ENCODE results near the gene KIDINS220. TPM values are rescaled to one million over a fixed set of nuclear protein-coding genes. Genes with fewer than 3 reads are reported as not detected.

KIDINS220 gene
- total RNA-seq, 1 experiment from 2014 or later = 26.8 TPM

DNA sequence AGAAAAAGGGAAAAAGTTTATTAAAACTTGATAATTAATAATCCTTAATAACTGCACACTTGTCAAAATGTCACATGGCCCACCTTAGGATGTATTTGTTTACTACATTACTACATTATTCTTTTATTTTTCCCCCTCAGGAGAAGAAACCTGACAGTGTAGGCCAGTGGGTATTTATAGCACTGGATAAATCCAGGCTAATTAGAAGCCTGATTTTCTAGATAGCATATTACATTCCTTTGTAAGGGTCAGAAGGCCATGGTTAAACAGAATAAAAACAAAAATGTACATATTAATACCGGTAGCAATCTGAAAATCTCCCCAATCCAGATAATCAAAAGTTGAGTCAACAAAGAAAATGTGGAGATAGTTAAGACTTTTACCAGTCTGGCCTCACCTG lies 21.5 kb upstream of the KIDINS220 start:
- H3K9me2 ChIP-seq (replicated peaks; ENCODE audit: insufficient read depth, low read length) = no peaks in the 10 kb centered on the region
- peak; percentile 23 for DNase-seq
- H3K9ac ChIP-seq (ENCODE audit: low read length) = no peak overlapping the region
- H3K36me3 ChIP-seq (ENCODE audit: insufficient read depth, low read length) = no peaks in the 10 kb centered on the region
- no peaks in the 10 kb centered on the region for H3K4me1 ChIP-seq (ENCODE audit: low read length)
- H3K4me3 ChIP-seq (ENCODE audit: low read length) = no peak overlapping the region
- no peak overlapping the region for H2AFZ ChIP-seq (ENCODE audit: low read length)
- H3K79me2 ChIP-seq (ENCODE audit: low read length) = no peaks in the 10 kb centered on the region
- no peak overlapping the region for H3K4me2 ChIP-seq (ENCODE audit: low read depth, low read length, poor library complexity, severe bottlenecking)
- H4K20me1 ChIP-seq (ENCODE audit: insufficient read depth, low read depth, low read length) = no peaks in the 10 kb centered on the region
- H3K27me3 ChIP-seq (ENCODE audit: low read length) = no peaks in the 10 kb centered on the region
- no peaks in the 10 kb centered on the region for H3K9me3 ChIP-seq (ENCODE audit: low read length)
- H3K27ac ChIP-seq (ENCODE audit: low read length) = no peak overlapping the region

DNA sequence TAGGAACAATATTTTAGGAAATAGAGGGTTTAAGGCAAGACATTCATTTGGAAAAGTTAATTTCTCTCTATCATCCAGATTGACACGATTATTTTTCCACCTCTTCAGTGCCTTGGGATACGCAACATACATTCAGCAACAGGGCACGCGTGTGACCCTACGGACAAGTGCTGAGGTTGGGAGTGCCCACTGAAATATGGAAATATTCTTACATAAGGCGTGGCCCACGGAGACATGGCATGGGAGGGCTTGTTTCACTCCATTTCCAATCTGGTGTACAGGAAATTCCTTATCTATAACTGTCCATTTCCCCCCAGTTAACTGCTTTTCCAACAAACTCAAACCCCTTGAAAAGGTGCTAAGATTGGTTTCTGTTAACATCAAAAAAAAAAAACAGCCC lies 20.9 kb upstream of the KIDINS220 start:
- Histone ChIP-seq H4K20me1 (ENCODE audit: insufficient read depth, low read depth, low read length) (no peaks in the 10 kb centered on the region), H3K9ac (ENCODE audit: low read length) (no peak overlapping the region), H3K4me1 (ENCODE audit: low read length) (no peaks in the 10 kb centered on the region), H3K27ac (ENCODE audit: low read length) (no peak overlapping the region), H3K9me2 (replicated peaks; ENCODE audit: insufficient read depth, low read length) (no peaks in the 10 kb centered on the region), H3K27me3 (ENCODE audit: low read length) (no peaks in the 10 kb centered on the region), H3K4me3 (ENCODE audit: low read length) (no peak overlapping the region), H3K4me2 (ENCODE audit: low read depth, low read length, poor library complexity, severe bottlenecking) (no peak overlapping the region), H3K9me3 (ENCODE audit: low read length) (no peaks in the 10 kb centered on the region), H2AFZ (ENCODE audit: low read length) (no peak overlapping the region), H3K79me2 (ENCODE audit: low read length) (no peaks in the 10 kb centered on the region), H3K36me3 (ENCODE audit: insufficient read depth, low read length) (no peaks in the 10 kb centered on the region)
- DNase-seq = no peak

DNA sequence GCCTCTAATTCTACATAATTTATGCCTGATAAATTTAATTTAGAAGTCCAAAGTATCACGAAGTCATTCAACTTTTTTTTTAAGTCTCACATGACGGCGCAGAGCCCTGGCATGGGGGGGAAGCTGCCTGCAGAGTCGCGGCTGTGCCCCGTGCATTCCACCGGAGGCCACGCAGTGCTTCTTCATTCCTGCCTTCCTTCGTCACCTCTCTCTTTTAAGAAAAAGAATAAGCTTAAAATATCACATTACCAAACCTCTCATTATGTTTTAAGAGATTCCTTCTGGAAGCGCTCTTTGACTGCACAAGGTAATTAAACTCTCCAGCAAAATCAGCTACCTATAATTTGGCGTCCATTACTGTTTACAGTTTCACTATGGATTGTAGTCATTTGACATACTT lies 20.3 kb upstream of the KIDINS220 start:
- no peak overlapping the region for H3K9ac ChIP-seq (ENCODE audit: low read length)
- H3K4me1 ChIP-seq (ENCODE audit: low read length) = no peaks in the 10 kb centered on the region
- no peaks in the 10 kb centered on the region for H4K20me1 ChIP-seq (ENCODE audit: insufficient read depth, low read depth, low read length)
- H3K79me2 ChIP-seq (ENCODE audit: low read length) = no peaks in the 10 kb centered on the region
- no peaks in the 10 kb centered on the region for H3K9me2 ChIP-seq (replicated peaks; ENCODE audit: insufficient read depth, low read length)
- no peaks in the 10 kb centered on the region for H3K27me3 ChIP-seq (ENCODE audit: low read length)
- H2AFZ ChIP-seq (ENCODE audit: low read length) = no peak overlapping the region
- H3K27ac ChIP-seq (ENCODE audit: low read length) = no peak overlapping the region
- no peak for DNase-seq
- no peak overlapping the region for H3K4me2 ChIP-seq (ENCODE audit: low read depth, low read length, poor library complexity, severe bottlenecking)
- H3K36me3 ChIP-seq (ENCODE audit: insufficient read depth, low read length) = no peaks in the 10 kb centered on the region
- no peak overlapping the region for H3K4me3 ChIP-seq (ENCODE audit: low read length)
- no peaks in the 10 kb centered on the region for H3K9me3 ChIP-seq (ENCODE audit: low read length)

DNA sequence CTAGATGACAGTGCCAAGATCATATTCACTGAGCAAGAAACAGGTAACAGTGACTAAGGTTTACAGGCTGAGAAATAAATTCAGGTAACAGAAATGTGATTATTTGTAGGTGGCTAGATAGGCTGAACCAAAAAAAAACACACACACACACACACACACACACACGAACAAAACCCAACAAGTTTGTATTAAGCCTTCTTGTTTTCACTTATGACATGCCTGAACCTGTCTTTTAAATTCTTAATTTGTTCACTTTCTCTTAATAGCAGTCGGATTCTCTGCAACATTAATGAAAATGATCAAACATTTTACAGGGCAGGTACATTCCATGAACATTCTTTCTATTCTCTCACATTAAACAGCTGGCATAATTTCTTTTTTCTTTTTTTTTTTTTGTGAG lies 18.8 kb upstream of the KIDINS220 start:
- no peak overlapping the region for H3K27ac ChIP-seq (ENCODE audit: low read length)
- H3K27me3 ChIP-seq (ENCODE audit: low read length) = no peaks in the 10 kb centered on the region
- no peak overlapping the region for H3K4me2 ChIP-seq (ENCODE audit: low read depth, low read length, poor library complexity, severe bottlenecking)
- H4K20me1 ChIP-seq (ENCODE audit: insufficient read depth, low read depth, low read length) = no peaks in the 10 kb centered on the region
- no peaks in the 10 kb centered on the region for H3K9me2 ChIP-seq (replicated peaks; ENCODE audit: insufficient read depth, low read length)
- H3K9me3 ChIP-seq (ENCODE audit: low read length) = no peaks in the 10 kb centered on the region
- no peaks in the 10 kb centered on the region for H3K36me3 ChIP-seq (ENCODE audit: insufficient read depth, low read length)
- DNase-seq = peak; percentile 7
- no peak overlapping the region for H3K4me3 ChIP-seq (ENCODE audit: low read length)
- no peak overlapping the region for H2AFZ ChIP-seq (ENCODE audit: low read length)
- H3K79me2 ChIP-seq (ENCODE audit: low read length) = no peaks in the 10 kb centered on the region
- no peaks in the 10 kb centered on the region for H3K4me1 ChIP-seq (ENCODE audit: low read length)
- no peak overlapping the region for H3K9ac ChIP-seq (ENCODE audit: low read length)

DNA sequence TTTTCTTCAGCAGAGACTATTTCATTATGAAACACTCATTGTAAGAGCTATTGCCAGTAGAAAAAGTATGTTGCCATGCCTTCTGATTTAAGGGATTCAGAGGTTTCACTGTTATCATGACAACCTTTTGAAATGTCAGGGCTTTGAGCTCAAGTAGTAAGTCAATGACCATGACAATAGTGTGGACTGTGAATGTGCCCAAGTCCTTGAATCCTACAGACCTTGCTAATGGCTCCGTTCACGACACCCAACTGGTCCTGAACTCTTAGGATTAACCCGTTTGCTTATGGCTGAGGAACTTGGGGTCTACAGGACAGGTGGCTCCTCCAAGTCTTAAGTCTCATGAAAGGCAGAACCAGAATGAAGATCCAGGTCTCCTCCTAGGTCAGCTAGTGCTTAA lies 17.6 kb upstream of the KIDINS220 start:
- DNase-seq = peak; percentile 21
- Histone ChIP-seq H3K79me2 (ENCODE audit: low read length) (no peaks in the 10 kb centered on the region), H4K20me1 (ENCODE audit: insufficient read depth, low read depth, low read length) (no peaks in the 10 kb centered on the region), H2AFZ (ENCODE audit: low read length) (no peak overlapping the region), H3K9me3 (ENCODE audit: low read length) (no peaks in the 10 kb centered on the region), H3K27me3 (ENCODE audit: low read length) (no peaks in the 10 kb centered on the region), H3K27ac (ENCODE audit: low read length) (no peak overlapping the region), H3K4me3 (ENCODE audit: low read length) (no peak overlapping the region), H3K4me1 (ENCODE audit: low read length) (no peaks in the 10 kb centered on the region), H3K9me2 (replicated peaks; ENCODE audit: insufficient read depth, low read length) (no peaks in the 10 kb centered on the region), H3K4me2 (ENCODE audit: low read depth, low read length, poor library complexity, severe bottlenecking) (no peak overlapping the region), H3K36me3 (ENCODE audit: insufficient read depth, low read length) (no peaks in the 10 kb centered on the region), H3K9ac (ENCODE audit: low read length) (no peak overlapping the region)

DNA sequence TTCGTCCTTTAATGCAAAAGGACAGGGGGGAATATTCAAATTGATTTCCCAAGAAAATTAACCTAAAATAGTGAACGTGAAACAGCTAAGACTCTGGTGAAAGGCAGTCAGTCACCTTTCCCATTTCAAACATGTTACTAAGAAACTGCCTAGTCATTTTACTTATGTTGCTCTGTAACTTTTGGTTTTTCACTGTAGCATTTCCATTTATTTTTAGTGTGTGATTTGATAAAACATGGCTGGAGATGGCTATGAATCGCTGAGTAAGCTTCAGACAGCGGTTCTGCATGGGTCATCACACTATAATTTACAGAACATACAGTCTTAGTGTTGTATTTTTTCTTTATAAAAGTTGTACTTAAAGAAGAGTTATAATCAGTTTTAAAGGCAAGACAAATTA lies 16.0 kb upstream of the KIDINS220 start:
- no peak overlapping the region for H3K4me3 ChIP-seq (ENCODE audit: low read length)
- no peak overlapping the region for H2AFZ ChIP-seq (ENCODE audit: low read length)
- H3K9me3 ChIP-seq (ENCODE audit: low read length) = no peaks in the 10 kb centered on the region
- H3K27me3 ChIP-seq (ENCODE audit: low read length) = no peaks in the 10 kb centered on the region
- H3K9me2 ChIP-seq (replicated peaks; ENCODE audit: insufficient read depth, low read length) = no peaks in the 10 kb centered on the region
- no peak overlapping the region for H3K27ac ChIP-seq (ENCODE audit: low read length)
- H3K9ac ChIP-seq (ENCODE audit: low read length) = no peak overlapping the region
- H4K20me1 ChIP-seq (ENCODE audit: insufficient read depth, low read depth, low read length) = no peaks in the 10 kb centered on the region
- DNase-seq = peak; percentile 29
- H3K4me2 ChIP-seq (ENCODE audit: low read depth, low read length, poor library complexity, severe bottlenecking) = no peak overlapping the region
- no peaks in the 10 kb centered on the region for H3K4me1 ChIP-seq (ENCODE audit: low read length)
- no peaks in the 10 kb centered on the region for H3K36me3 ChIP-seq (ENCODE audit: insufficient read depth, low read length)
- H3K79me2 ChIP-seq (ENCODE audit: low read length) = no peaks in the 10 kb centered on the region

DNA sequence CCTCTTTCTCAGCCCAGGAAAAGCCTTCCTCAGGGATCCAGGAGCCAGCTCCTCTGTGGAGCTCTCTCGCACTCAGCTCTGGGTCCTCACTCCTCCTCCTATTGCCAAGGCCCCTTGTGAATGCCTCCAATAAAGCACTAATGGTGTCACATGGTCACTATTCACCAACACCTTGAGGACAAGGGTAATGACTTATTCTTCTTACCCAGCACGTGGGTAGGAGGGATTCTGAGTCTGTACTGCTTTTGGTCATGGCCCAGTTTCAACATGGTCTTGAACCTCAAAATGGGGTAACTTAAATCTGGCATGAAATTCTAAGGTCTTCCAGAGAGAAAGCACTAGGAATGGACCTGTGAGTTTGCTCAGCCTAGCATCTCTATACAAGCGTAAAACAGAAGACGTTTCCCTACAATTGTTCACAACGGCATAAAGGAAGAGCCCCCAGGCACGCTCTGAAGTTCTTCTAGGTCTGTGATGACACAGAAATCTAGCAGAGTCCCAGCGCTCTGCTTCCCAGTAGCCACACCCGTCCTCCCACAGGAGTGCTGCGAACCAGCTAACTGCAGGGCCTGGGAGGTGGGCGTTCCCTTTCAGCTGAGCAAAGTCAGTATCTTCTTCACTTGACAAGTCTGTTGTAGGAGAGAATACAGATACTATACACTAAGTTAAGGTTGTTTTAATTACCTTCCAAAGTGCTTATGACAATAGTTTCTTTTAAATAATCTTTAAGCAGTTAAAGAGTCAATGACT lies 14.6 kb upstream of the KIDINS220 start:
- no peaks in the 10 kb centered on the region for H3K9me2 ChIP-seq (replicated peaks; ENCODE audit: insufficient read depth, low read length)
- H3K4me1 ChIP-seq (ENCODE audit: low read length) = no peaks in the 10 kb centered on the region
- no peak for DNase-seq
- no peaks in the 10 kb centered on the region for H3K79me2 ChIP-seq (ENCODE audit: low read length)
- H3K4me2 ChIP-seq (ENCODE audit: low read depth, low read length, poor library complexity, severe bottlenecking) = no peak overlapping the region
- H3K9ac ChIP-seq (ENCODE audit: low read length) = no peak overlapping the region
- H3K9me3 ChIP-seq (ENCODE audit: low read length) = no peaks in the 10 kb centered on the region
- H2AFZ ChIP-seq (ENCODE audit: low read length) = no peak overlapping the region
- no peak overlapping the region for H3K4me3 ChIP-seq (ENCODE audit: low read length)
- no peaks in the 10 kb centered on the region for H3K36me3 ChIP-seq (ENCODE audit: insufficient read depth, low read length)
- H3K27ac ChIP-seq (ENCODE audit: low read length) = no peak overlapping the region
- no peaks in the 10 kb centered on the region for H4K20me1 ChIP-seq (ENCODE audit: insufficient read depth, low read depth, low read length)
- no peaks in the 10 kb centered on the region for H3K27me3 ChIP-seq (ENCODE audit: low read length)

DNA sequence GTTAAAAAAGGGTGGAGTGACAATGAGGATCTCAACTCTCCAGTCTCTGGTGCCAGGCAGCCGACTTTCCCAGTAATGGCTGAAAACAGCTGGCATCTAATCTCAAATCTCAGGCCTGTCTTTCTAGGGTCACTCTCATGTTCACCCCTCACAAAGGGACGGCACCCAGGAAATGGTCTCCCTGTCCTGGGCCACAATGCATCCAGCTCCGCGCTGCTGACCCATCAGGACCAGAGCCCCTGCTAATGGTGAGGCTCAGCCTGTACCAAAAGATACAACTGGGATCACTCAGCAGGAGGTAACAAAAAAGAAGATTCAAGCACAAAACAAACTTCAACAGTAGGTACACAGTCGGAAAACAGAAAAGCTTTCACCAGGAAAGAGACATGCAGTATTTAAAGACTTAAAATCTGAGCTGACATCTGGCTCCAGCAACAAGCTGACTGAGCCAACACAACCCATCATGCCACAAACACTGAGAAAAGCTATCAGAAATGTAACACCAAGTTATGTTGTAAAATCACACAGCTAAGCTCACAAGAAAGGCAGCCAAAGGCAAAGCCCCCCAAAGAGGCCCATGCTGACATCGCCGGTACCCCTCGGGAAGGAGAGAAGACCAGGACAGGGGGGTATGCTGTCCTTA lies 13.6 kb upstream of the KIDINS220 start:
- Histone ChIP-seq H3K9me2 (replicated peaks; ENCODE audit: insufficient read depth, low read length) (no peaks in the 10 kb centered on the region), H2AFZ (ENCODE audit: low read length) (no peak overlapping the region), H3K4me3 (ENCODE audit: low read length) (no peak overlapping the region), H3K4me1 (ENCODE audit: low read length) (no peaks in the 10 kb centered on the region), H3K36me3 (ENCODE audit: insufficient read depth, low read length) (no peaks in the 10 kb centered on the region), H3K9ac (ENCODE audit: low read length) (no peak overlapping the region), H3K27me3 (ENCODE audit: low read length) (no peaks in the 10 kb centered on the region), H3K4me2 (ENCODE audit: low read depth, low read length, poor library complexity, severe bottlenecking) (no peak overlapping the region), H4K20me1 (ENCODE audit: insufficient read depth, low read depth, low read length) (no peaks in the 10 kb centered on the region), H3K9me3 (ENCODE audit: low read length) (no peaks in the 10 kb centered on the region), H3K27ac (ENCODE audit: low read length) (no peak overlapping the region), H3K79me2 (ENCODE audit: low read length) (no peaks in the 10 kb centered on the region)
- no peak for DNase-seq

Measured in Karpas-422 (cell line).